ENCODE results near the gene C1orf56. TPM values are rescaled to one million over a fixed set of nuclear protein-coding genes. Genes with fewer than 3 reads are reported as not detected.

Gene C1orf56
- total and polyA plus RNA-seq, 4 donors: 1.5 to 11.2 (median 3.3) TPM

GRCh38 chr1:151049458-151049857 is 1.9 kb downstream of the C1orf56 start:
- WGBS: 97% methylated on average over 5 of the region's 5 CpGs
- TF ChIP-seq CTCF (IDR thresholded peaks at IDR 0.05; ENCODE audit: low read depth, low read length, missing input control) (no peak), HNF4A (conservative IDR thresholded peaks at IDR 0.05) (no peak), JUND (IDR thresholded peaks at IDR 0.05) (no peak), GABPA (IDR thresholded peaks at IDR 0.05 in 1 of 2, conservative IDR thresholded peaks at IDR 0.05 in 1 of 2) (no peak), RXRA (IDR thresholded peaks at IDR 0.05) (no peak), YY1 (IDR thresholded peaks at IDR 0.05) (no peak), FOXA1 (IDR thresholded peaks at IDR 0.05) (no peak), SP1 (IDR thresholded peaks at IDR 0.05) (no peak), EGR1 (IDR thresholded peaks at IDR 0.05; ENCODE audit: low read depth in 2 of 2) (no peak), HNF4G (IDR thresholded peaks at IDR 0.05) (no peak), NR2F2 (IDR thresholded peaks at IDR 0.05) (no peak), ATF3 (IDR thresholded peaks at IDR 0.05) (no peak), RAD21 (IDR thresholded peaks at IDR 0.05) (no peak), FOXA2 (IDR thresholded peaks at IDR 0.05) (no peak), TAF1 (conservative IDR thresholded peaks at IDR 0.05) (no peak)
- TF ChIP-seq, protein P1, sequence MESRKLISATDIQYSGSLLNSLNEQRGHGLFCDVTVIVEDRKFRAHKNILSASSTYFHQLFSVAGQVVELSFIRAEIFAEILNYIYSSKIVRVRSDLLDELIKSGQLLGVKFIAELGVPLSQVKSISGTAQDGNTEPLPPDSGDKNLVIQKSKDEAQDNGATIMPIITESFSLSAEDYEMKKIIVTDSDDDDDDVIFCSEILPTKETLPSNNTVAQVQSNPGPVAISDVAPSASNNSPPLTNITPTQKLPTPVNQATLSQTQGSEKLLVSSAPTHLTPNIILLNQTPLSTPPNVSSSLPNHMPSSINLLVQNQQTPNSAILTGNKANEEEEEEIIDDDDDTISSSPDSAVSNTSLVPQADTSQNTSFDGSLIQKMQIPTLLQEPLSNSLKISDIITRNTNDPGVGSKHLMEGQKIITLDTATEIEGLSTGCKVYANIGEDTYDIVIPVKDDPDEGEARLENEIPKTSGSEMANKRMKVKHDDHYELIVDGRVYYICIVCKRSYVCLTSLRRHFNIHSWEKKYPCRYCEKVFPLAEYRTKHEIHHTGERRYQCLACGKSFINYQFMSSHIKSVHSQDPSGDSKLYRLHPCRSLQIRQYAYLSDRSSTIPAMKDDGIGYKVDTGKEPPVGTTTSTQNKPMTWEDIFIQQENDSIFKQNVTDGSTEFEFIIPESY (IDR thresholded peaks at IDR 0.05): no peak
- TF ChIP-seq, protein P2, sequence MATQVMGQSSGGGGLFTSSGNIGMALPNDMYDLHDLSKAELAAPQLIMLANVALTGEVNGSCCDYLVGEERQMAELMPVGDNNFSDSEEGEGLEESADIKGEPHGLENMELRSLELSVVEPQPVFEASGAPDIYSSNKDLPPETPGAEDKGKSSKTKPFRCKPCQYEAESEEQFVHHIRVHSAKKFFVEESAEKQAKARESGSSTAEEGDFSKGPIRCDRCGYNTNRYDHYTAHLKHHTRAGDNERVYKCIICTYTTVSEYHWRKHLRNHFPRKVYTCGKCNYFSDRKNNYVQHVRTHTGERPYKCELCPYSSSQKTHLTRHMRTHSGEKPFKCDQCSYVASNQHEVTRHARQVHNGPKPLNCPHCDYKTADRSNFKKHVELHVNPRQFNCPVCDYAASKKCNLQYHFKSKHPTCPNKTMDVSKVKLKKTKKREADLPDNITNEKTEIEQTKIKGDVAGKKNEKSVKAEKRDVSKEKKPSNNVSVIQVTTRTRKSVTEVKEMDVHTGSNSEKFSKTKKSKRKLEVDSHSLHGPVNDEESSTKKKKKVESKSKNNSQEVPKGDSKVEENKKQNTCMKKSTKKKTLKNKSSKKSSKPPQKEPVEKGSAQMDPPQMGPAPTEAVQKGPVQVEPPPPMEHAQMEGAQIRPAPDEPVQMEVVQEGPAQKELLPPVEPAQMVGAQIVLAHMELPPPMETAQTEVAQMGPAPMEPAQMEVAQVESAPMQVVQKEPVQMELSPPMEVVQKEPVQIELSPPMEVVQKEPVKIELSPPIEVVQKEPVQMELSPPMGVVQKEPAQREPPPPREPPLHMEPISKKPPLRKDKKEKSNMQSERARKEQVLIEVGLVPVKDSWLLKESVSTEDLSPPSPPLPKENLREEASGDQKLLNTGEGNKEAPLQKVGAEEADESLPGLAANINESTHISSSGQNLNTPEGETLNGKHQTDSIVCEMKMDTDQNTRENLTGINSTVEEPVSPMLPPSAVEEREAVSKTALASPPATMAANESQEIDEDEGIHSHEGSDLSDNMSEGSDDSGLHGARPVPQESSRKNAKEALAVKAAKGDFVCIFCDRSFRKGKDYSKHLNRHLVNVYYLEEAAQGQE (IDR thresholded peaks at IDR 0.05): no peak
- TF ChIP-seq, protein P3, sequence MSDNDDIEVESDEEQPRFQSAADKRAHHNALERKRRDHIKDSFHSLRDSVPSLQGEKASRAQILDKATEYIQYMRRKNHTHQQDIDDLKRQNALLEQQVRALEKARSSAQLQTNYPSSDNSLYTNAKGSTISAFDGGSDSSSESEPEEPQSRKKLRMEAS (IDR thresholded peaks at IDR 0.05): no peak
- H3K4me3 ChIP-seq (ENCODE audit: low read depth in 1 of 3, low read length in 3 of 3): no peak overlapping the region
- no peaks in the 10 kb centered on the region for H3K9me3 ChIP-seq (ENCODE audit: control insufficient read depth in 4 of 4, low read length in 3 of 4)
- H3K9ac ChIP-seq (ENCODE audit: low read depth in 1 of 2, low read length in 2 of 2): no peak overlapping the region
- no peaks in the 10 kb centered on the region for H3K27me3 ChIP-seq (ENCODE audit: control insufficient read depth in 4 of 4, insufficient read depth in 4 of 4, low read length in 3 of 4)
- H3K27ac ChIP-seq (ENCODE audit: low read depth in 1 of 2, low read length in 2 of 2): no peak overlapping the region
- peaks cover 2 to 31% (median 27%) of the 10 kb centered on the region in 4 donors for H3K36me3 ChIP-seq (ENCODE audit: control insufficient read depth in 4 of 4, insufficient read depth in 3 of 4, low read depth in 1 of 4, low read length in 3 of 4)
- peaks cover 0 to 16% (median 12%) of the 10 kb centered on the region in 4 donors for H3K4me1 ChIP-seq (ENCODE audit: control insufficient read depth in 4 of 4, insufficient read depth in 4 of 4, low read length in 3 of 4)
- DNase-seq (ENCODE audit: low spot score): no peak
